Fibroblast of lung (primary cell): ENCODE measurements around the gene MBOAT1. TPM values are rescaled to one million over a fixed set of nuclear protein-coding genes. Genes with fewer than 3 reads are reported as not detected.

Experiments
- DNase-seq, 2 donors: peaks; one replicate each; pipeline versions ENCODE4 v3.0.0 to v3.0.0-alpha.2; 2010; ENCODE audit warnings: low read depth in 2 of 2
- H2AFZ ChIP-seq: 2 replicates; pipeline ENCODE4 v1.5.1; 2012; ENCODE audit warnings: low read length, control low read depth, inconsistent platforms
- H3K27ac ChIP-seq: 2 replicates; pipeline ENCODE4 v1.5.1; 2011; ENCODE audit warnings: low read length, control low read depth; ENCODE audit not compliant: insufficient read depth
- H3K27me3 ChIP-seq: 2 replicates; pipeline ENCODE4 v1.5.1; 2011; ENCODE audit warnings: mild to moderate bottlenecking, low read length; ENCODE audit not compliant: control insufficient read depth, insufficient read depth
- H3K36me3 ChIP-seq: 2 replicates; pipeline ENCODE4 v1.5.1; 2011; ENCODE audit warnings: low read length; ENCODE audit not compliant: control insufficient read depth, insufficient read depth
- H3K4me1 ChIP-seq: 2 replicates; pipeline ENCODE4 v1.5.1; 2011; ENCODE audit warnings: low read length; ENCODE audit not compliant: control insufficient read depth, insufficient read depth; ENCODE audit errors: extremely low read depth
- H3K4me2 ChIP-seq: 2 replicates; pipeline ENCODE4 v1.5.1; 2011; ENCODE audit warnings: low read length, control low read depth; ENCODE audit not compliant: insufficient read depth; ENCODE audit errors: extremely low read depth
- H3K4me3 ChIP-seq, 4 experiments: fragments of 200-600 bp in 1 of 4; sonication (generic) in 1 of 4; replicated peaks in 1 of 4; 2 replicates each; pipeline ENCODE4 v1.5.1; 2011 to 2016; ENCODE audit warnings: low read length in 4 of 4, low read depth in 3 of 4, mild to moderate bottlenecking in 3 of 4, control low read depth in 2 of 4, inconsistent platforms in 1 of 4, mixed read lengths in 1 of 4; ENCODE audit not compliant: insufficient read depth in 1 of 4; ENCODE audit errors: control extremely low read depth in 1 of 4
- H3K79me2 ChIP-seq: 2 replicates; pipeline ENCODE4 v1.5.1; 2012; ENCODE audit warnings: mild to moderate bottlenecking, low read length, inconsistent platforms; ENCODE audit not compliant: control insufficient read depth, insufficient read depth
- H3K9ac ChIP-seq: 2 replicates; pipeline ENCODE4 v1.5.1; 2011; ENCODE audit warnings: mild to moderate bottlenecking, low read length, control low read depth; ENCODE audit not compliant: insufficient read depth
- H3K9me3 ChIP-seq: 2 replicates; pipeline ENCODE4 v1.5.1; 2012; ENCODE audit warnings: low read depth, low read length; ENCODE audit not compliant: control insufficient read depth, insufficient read depth
- H4K20me1 ChIP-seq: 2 replicates; pipeline ENCODE4 v1.5.1; 2011; ENCODE audit warnings: low read length; ENCODE audit not compliant: control insufficient read depth, insufficient read depth; ENCODE audit errors: extremely low read depth
- CTCF ChIP-seq, 2 donors: IDR thresholded peaks in 1 of 2; conservative IDR thresholded peaks in 1 of 2; 1 replicate in 1 of 2; 2 replicates in 1 of 2; pipeline ENCODE4 v1.5.1; 2011 to 2012; ENCODE audit warnings: low read length in 2 of 2, control low read depth in 1 of 2, inconsistent platforms in 1 of 2, low read depth in 1 of 2, mild to moderate bottlenecking in 1 of 2
- EZH2 ChIP-seq: IDR thresholded peaks from 2 replicates; pipeline ENCODE4 v1.5.1; 2012; ENCODE audit warnings: low read length, control low read depth, mild to moderate bottlenecking; ENCODE audit errors: missing control alignments
- polyA plus RNA-seq, 2 donors: library from polyadenylated mRNA; depleted of rRNA in 1 of 2; stranded (reverse) in 1 of 2; unstranded in 1 of 2; fragments of >200 nt; gene quantifications; 2 replicates each; pipeline ENCODE4 v1.2.1, GENCODE V29; 2011 to 2012; ENCODE audit warnings: missing spikeins in 1 of 2
- total RNA-seq: library from RNA; depleted of rRNA; stranded (reverse); fragments of >200 nt; gene quantifications from 2 replicates; pipeline ENCODE4 v1.2.1, GENCODE V29; 2014

Gene MBOAT1
- total and polyA plus RNA-seq, 2 donors (not counting 1 experiment from before 2014, with no cell fraction given): 3.1 to 6.6 TPM

GRCh38 chr6:20154753-20155152 is 57.5 kb downstream of the MBOAT1 start:
- Histone ChIP-seq H3K27ac (no peak overlapping the region), H3K36me3 (no peaks in the 10 kb centered on the region), H3K79me2 (no peaks in the 10 kb centered on the region), H3K4me1 (no peaks in the 10 kb centered on the region), H3K4me2 (no peak overlapping the region), H3K9ac (no peak overlapping the region), H3K27me3 (no peaks in the 10 kb centered on the region), H3K9me3 (no peaks in the 10 kb centered on the region), H4K20me1 (no peaks in the 10 kb centered on the region), H3K4me3 (no peak overlapping the region), H2AFZ (no peak overlapping the region)
- TF ChIP-seq CTCF (conservative IDR thresholded peaks at IDR 0.05 in 1 of 2, IDR thresholded peaks at IDR 0.05 in 1 of 2; ENCODE audit: low read depth in 1 of 2, low read length in 2 of 2) (no peak), EZH2 (no peak)
- no peak for DNase-seq

GRCh38 chr6:20153194-20153593 is 59.1 kb downstream of the MBOAT1 start:
- Histone ChIP-seq H3K36me3 (no peaks in the 10 kb centered on the region), H3K27me3 (no peaks in the 10 kb centered on the region), H3K4me1 (no peaks in the 10 kb centered on the region), H4K20me1 (no peaks in the 10 kb centered on the region), H3K79me2 (no peaks in the 10 kb centered on the region), H3K4me2 (no peak overlapping the region), H2AFZ (no peak overlapping the region), H3K4me3 (no peak overlapping the region), H3K9ac (no peak overlapping the region), H3K27ac (no peak overlapping the region), H3K9me3 (no peaks in the 10 kb centered on the region)
- DNase-seq: no peak
- no peak for TF ChIP-seq EZH2

GRCh38 chr6:20148433-20148832 is 63.8 kb downstream of the MBOAT1 start:
- DNase-seq: no peak
- Histone ChIP-seq H3K9ac (no peak overlapping the region), H4K20me1 (no peaks in the 10 kb centered on the region), H3K9me3 (no peaks in the 10 kb centered on the region), H3K27me3 (no peaks in the 10 kb centered on the region), H3K4me2 (no peak overlapping the region), H3K36me3 (no peaks in the 10 kb centered on the region), H3K79me2 (no peaks in the 10 kb centered on the region), H3K27ac (no peak overlapping the region), H2AFZ (no peak overlapping the region), H3K4me3 (no peak overlapping the region), H3K4me1 (no peaks in the 10 kb centered on the region)
- TF ChIP-seq CTCF (conservative IDR thresholded peaks at IDR 0.05 in 1 of 2, IDR thresholded peaks at IDR 0.05 in 1 of 2; ENCODE audit: low read depth in 1 of 2, low read length in 2 of 2) (no peak), EZH2 (no peak)
